Measurements from ENCODE around the gene PLEKHM3. TPM values are rescaled to one million over a fixed set of nuclear protein-coding genes. Genes with fewer than 3 reads are reported as not detected.

Gene PLEKHM3
- total and polyA plus RNA-seq, 2 donors (not counting 3 experiments of a cell fraction or from before 2014, with no cell fraction given) = 3.1 to 9.1 TPM

DNA sequence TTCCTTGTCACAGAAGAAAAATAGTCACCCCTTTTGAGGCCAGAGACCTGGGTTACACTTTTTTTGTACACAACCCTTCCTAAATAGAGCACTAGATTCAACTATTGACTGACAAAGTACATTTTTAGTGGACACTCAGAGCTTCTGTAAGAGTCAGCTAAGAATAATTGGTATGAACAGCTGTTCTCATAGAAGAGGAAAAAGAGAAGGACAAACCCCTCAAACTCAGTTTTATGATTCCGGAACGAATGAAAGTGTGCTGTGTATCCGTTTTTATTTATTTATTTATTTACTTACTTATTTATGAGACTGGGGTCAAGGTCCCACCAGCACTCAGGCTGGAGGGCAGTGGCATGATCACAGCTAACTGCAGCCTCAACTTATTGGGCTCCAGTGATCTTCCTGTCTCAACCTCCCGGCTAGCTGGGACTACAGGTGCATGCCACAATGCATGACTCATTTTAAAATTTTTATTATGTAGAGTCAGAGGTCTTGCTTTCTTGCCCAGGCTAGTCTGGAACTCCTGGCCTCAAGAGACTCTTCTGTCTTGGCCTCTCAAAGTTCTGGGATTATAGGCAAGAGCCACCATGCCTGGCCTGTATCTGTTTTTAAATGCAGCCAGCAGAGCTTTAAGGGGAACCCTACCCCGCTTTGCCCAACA lies 219.6 kb downstream of the PLEKHM3 start:
- FAIRE-seq = peak; percentile 76
- Histone ChIP-seq H3K9ac (replicated peaks; ENCODE audit: extremely low read depth, insufficient read depth, low read length) (no peak overlapping the region), H3K27ac (ENCODE audit: insufficient read depth, low read depth, low read length) (no peak overlapping the region), H3K36me3 (ENCODE audit: control insufficient read depth in 2 of 2, extremely low read depth in 1 of 2, insufficient read depth in 2 of 2, low read length in 2 of 2) (no peaks in the 10 kb centered on the region), H3K9me3 (replicated peaks; ENCODE audit: control insufficient read depth, insufficient read depth, low read length) (no peaks in the 10 kb centered on the region), H3K27me3 (ENCODE audit: control insufficient read depth in 2 of 2, insufficient read depth in 2 of 2, low read length in 2 of 2) (no peaks in the 10 kb centered on the region), H3K4me3 (replicated peaks in 1 of 3; ENCODE audit: insufficient read depth in 1 of 3, low read depth in 1 of 3, low read length in 3 of 3) (no peak overlapping the region), H3K4me2 (ENCODE audit: insufficient read depth, low read length) (no peak overlapping the region), H3K4me1 (ENCODE audit: control insufficient read depth, extremely low read depth, insufficient read depth, low read length) (peaks cover 6% of the 10 kb centered on the region), H4K20me1 (replicated peaks; ENCODE audit: control insufficient read depth, extremely low read depth, insufficient read depth, low read length) (no peaks in the 10 kb centered on the region), H3K9me1 (replicated peaks; ENCODE audit: control insufficient read depth, extremely low read depth, insufficient read depth, low read length) (no peaks in the 10 kb centered on the region), H2AFZ (ENCODE audit: low read depth, low read length) (no peak overlapping the region), H3K79me2 (ENCODE audit: control insufficient read depth, insufficient read depth, low read length) (no peaks in the 10 kb centered on the region)
- no peak for DNase-seq (ENCODE audit: low read depth, low spot score)
- dilution Hi-C loops (cut with MboI; ENCODE audit: extremely low pct_ligation_motif_present, low sequenced_read_pairs) = no loop called here
- CTCF ChIA-PET = interaction anchor here (1.5 to 1.7 kb wide), 2 partner anchors 11 to 14 kb away, joined by 4 to 6 read pairs; no protein-coding TSS in a partner anchor
- BruUV-seq (replicated peaks) = no TSS peak
- no peak for TF ChIP-seq JUN (IDR thresholded peaks at IDR 0.05; ENCODE audit: borderline replicate concordance, insufficient read depth, insufficient read length, low read depth)
- TF ChIP-seq EZH2 (IDR thresholded peaks at IDR 0.05; ENCODE audit: borderline replicate concordance, low read depth, low read length, severe bottlenecking) = no peak
- no peak for TF ChIP-seq POLR2A (IDR thresholded peaks at IDR 0.05; ENCODE audit: low read depth, low read length)
- no peak for TF ChIP-seq MYC (IDR thresholded peaks at IDR 0.05; ENCODE audit: low read depth, low read length)
- TF ChIP-seq GATA2 (IDR thresholded peaks at IDR 0.05; ENCODE audit: insufficient read depth, insufficient read length, low read depth, low read length) = no peak
- TF ChIP-seq FOS (IDR thresholded peaks at IDR 0.05; ENCODE audit: borderline replicate concordance, insufficient read depth, low read length) = peak; percentile 10
- intact Hi-C loops (cut with micrococcal nuclease) = no loop called here
- POLR2A ChIA-PET = no interaction called here

GRCh38 chr2:207802650-207803049 lies 222.7 kb downstream of the PLEKHM3 start:
- Histone ChIP-seq H3K27ac (ENCODE audit: insufficient read depth, low read depth, low read length) (no peak overlapping the region), H4K20me1 (replicated peaks; ENCODE audit: control insufficient read depth, extremely low read depth, insufficient read depth, low read length) (no peaks in the 10 kb centered on the region), H2AFZ (ENCODE audit: low read depth, low read length) (no peak overlapping the region), H3K9me1 (replicated peaks; ENCODE audit: control insufficient read depth, extremely low read depth, insufficient read depth, low read length) (no peaks in the 10 kb centered on the region), H3K36me3 (ENCODE audit: control insufficient read depth in 2 of 2, extremely low read depth in 1 of 2, insufficient read depth in 2 of 2, low read length in 2 of 2) (no peaks in the 10 kb centered on the region), H3K9me3 (replicated peaks; ENCODE audit: control insufficient read depth, insufficient read depth, low read length) (no peaks in the 10 kb centered on the region), H3K4me2 (ENCODE audit: insufficient read depth, low read length) (no peak overlapping the region), H3K79me2 (ENCODE audit: control insufficient read depth, insufficient read depth, low read length) (no peaks in the 10 kb centered on the region), H3K27me3 (ENCODE audit: control insufficient read depth in 2 of 2, insufficient read depth in 2 of 2, low read length in 2 of 2) (no peaks in the 10 kb centered on the region), H3K4me1 (ENCODE audit: control insufficient read depth, extremely low read depth, insufficient read depth, low read length) (no peaks in the 10 kb centered on the region), H3K9ac (replicated peaks; ENCODE audit: extremely low read depth, insufficient read depth, low read length) (no peak overlapping the region), H3K4me3 (replicated peaks in 1 of 3; ENCODE audit: insufficient read depth in 1 of 3, low read depth in 1 of 3, low read length in 3 of 3) (no peak overlapping the region)
- CTCF ChIA-PET = no interaction called here
- BruUV-seq (replicated peaks) = no TSS peak
- FAIRE-seq (no peak), DNase-seq (ENCODE audit: low read depth, low spot score) (no peak)
- dilution Hi-C loops (cut with MboI; ENCODE audit: extremely low pct_ligation_motif_present, low sequenced_read_pairs) = no loop called here
- TF ChIP-seq EZH2 (IDR thresholded peaks at IDR 0.05; ENCODE audit: borderline replicate concordance, low read depth, low read length, severe bottlenecking) (no peak), JUN (IDR thresholded peaks at IDR 0.05; ENCODE audit: borderline replicate concordance, insufficient read depth, insufficient read length, low read depth) (no peak), MAX (IDR thresholded peaks at IDR 0.05; ENCODE audit: insufficient read depth, insufficient read length) (no peak), FOS (IDR thresholded peaks at IDR 0.05; ENCODE audit: borderline replicate concordance, insufficient read depth, low read length) (no peak), MYC (IDR thresholded peaks at IDR 0.05; ENCODE audit: low read depth, low read length) (no peak), GATA2 (IDR thresholded peaks at IDR 0.05; ENCODE audit: insufficient read depth, insufficient read length, low read depth, low read length) (no peak), POLR2AphosphoS5 (IDR thresholded peaks at IDR 0.05; ENCODE audit: insufficient read depth, low read depth, low read length) (no peak), POLR2A (IDR thresholded peaks at IDR 0.05; ENCODE audit: low read depth, low read length) (no peak)
- TF ChIP-seq, protein P1, sequence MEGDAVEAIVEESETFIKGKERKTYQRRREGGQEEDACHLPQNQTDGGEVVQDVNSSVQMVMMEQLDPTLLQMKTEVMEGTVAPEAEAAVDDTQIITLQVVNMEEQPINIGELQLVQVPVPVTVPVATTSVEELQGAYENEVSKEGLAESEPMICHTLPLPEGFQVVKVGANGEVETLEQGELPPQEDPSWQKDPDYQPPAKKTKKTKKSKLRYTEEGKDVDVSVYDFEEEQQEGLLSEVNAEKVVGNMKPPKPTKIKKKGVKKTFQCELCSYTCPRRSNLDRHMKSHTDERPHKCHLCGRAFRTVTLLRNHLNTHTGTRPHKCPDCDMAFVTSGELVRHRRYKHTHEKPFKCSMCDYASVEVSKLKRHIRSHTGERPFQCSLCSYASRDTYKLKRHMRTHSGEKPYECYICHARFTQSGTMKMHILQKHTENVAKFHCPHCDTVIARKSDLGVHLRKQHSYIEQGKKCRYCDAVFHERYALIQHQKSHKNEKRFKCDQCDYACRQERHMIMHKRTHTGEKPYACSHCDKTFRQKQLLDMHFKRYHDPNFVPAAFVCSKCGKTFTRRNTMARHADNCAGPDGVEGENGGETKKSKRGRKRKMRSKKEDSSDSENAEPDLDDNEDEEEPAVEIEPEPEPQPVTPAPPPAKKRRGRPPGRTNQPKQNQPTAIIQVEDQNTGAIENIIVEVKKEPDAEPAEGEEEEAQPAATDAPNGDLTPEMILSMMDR (IDR thresholded peaks at IDR 0.05; ENCODE audit: extremely low read depth in 1 of 2, insufficient read depth in 1 of 2, low read depth in 1 of 2, low read length in 2 of 2) = no peak
- POLR2A ChIA-PET = no interaction called here
- intact Hi-C loops (cut with micrococcal nuclease) = no loop called here
